Calu3 (cell line): ENCODE data around the gene LMTK3. TPM values are rescaled to one million over a fixed set of nuclear protein-coding genes. Genes with fewer than 3 reads are reported as not detected.
"Not testable (repeated sequence)": the region's sequence is repeated elsewhere in the genome, so short reads cannot be mapped to it uniquely, and the experiment has no call there.

Experiments used
- BruUV-seq: library from RNA; stranded (reverse); fragments of 400-500 nt; replicated peaks from 2 replicates; lab custom pipeline; 2021; lab: Mats Ljungman, UMichigan
- CTCF ChIA-PET: fragments of 300-600 bp; sonication (Branson Sonifier 250); formaldehyde crosslinking; loops from one replicate; lab custom pipeline; 2022; ENCODE audit warnings: antibody characterized with exemption; lab: Charles Lee
- DNase-seq: peaks from one replicate; pipeline ENCODE4 v3.0.0; 2022
- H3K27ac Mint-ChIP-seq: one replicate; pipeline ENCODE4 v1.8.0; 2022; ENCODE audit warnings: mixed read lengths; ENCODE audit not compliant: unreplicated experiment
- H3K27me3 Mint-ChIP-seq: one replicate; pipeline ENCODE4 v1.8.0; 2022; ENCODE audit warnings: mixed read lengths; ENCODE audit not compliant: unreplicated experiment
- H3K36me3 Mint-ChIP-seq: one replicate; pipeline ENCODE4 v1.8.0; 2022; ENCODE audit warnings: mild to moderate bottlenecking, moderate library complexity, mixed read lengths; ENCODE audit not compliant: insufficient read depth, unreplicated experiment
- H3K4me1 Mint-ChIP-seq: one replicate; pipeline ENCODE4 v1.8.0; 2022; ENCODE audit warnings: mild to moderate bottlenecking, low read depth, mixed read lengths; ENCODE audit not compliant: unreplicated experiment
- H3K4me3 Mint-ChIP-seq: one replicate; pipeline ENCODE4 v1.8.0; 2022; ENCODE audit warnings: mild to moderate bottlenecking, low read depth, moderate library complexity, mixed read lengths; ENCODE audit not compliant: unreplicated experiment
- H3K9me3 Mint-ChIP-seq: one replicate; pipeline ENCODE4 v1.8.0; 2022; ENCODE audit warnings: low read depth, mixed read lengths; ENCODE audit not compliant: unreplicated experiment
- intact Hi-C: fragments of 100-400 bp; cut with micrococcal nuclease; formaldehyde crosslinking; loops from one replicate; pipeline ENCODE4 v1.10.0; 2022; ENCODE audit not compliant: unreplicated experiment
- total RNA-seq: library from RNA; stranded (reverse); gene quantifications from 2 replicates; pipeline ENCODE4 v1.2.3, GENCODE V29; 2022
- TF ChIP-seq, protein P1 (sequence below): fragments of 200-600 bp; IDR thresholded peaks from one replicate; pipeline ENCODE4 v1.8.0; 2022; ENCODE audit warnings: antibody characterized with exemption; ENCODE audit not compliant: unreplicated experiment

LMTK3 gene
- total RNA-seq, 1 experiment from 2014 or later, result 1.0 TPM

DNA sequence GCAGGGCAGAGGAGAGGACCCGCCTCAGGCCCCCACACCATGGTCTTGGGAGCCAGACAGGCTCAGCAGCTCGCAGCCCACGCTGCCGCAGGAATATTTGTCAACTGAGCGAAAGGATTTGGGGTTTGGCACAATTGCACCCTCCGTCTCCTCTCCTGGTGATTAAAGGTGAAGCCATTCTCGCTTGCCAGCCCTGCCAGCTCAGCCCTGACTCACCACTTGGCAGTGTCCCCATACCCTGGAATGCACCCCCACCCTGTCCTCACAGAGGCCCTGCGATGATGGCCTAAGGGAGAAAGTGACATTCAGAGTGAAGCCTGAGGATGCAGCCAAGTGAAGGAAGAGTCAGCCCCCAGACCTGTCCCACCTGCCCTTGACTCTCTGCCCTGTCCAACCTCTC, 23.7 kb downstream of the LMTK3 start:
- peaks cover 69% of the 10 kb centered on the region for H3K36me3 Mint-ChIP-seq
- H3K27ac Mint-ChIP-seq, result peak overlapping the region; percentile 69
- H3K27me3 Mint-ChIP-seq, result peaks cover 30% of the 10 kb centered on the region
- H3K4me3 Mint-ChIP-seq, result peak overlapping the region; percentile 19
- intact Hi-C loops, result loop anchor here (5.0 to 10.0 kb wide), 2 partner anchors 94 to 153 kb away; no protein-coding TSS in a partner anchor
- peaks cover 51% of the 10 kb centered on the region for H3K4me1 Mint-ChIP-seq
- TF ChIP-seq, protein P1, sequence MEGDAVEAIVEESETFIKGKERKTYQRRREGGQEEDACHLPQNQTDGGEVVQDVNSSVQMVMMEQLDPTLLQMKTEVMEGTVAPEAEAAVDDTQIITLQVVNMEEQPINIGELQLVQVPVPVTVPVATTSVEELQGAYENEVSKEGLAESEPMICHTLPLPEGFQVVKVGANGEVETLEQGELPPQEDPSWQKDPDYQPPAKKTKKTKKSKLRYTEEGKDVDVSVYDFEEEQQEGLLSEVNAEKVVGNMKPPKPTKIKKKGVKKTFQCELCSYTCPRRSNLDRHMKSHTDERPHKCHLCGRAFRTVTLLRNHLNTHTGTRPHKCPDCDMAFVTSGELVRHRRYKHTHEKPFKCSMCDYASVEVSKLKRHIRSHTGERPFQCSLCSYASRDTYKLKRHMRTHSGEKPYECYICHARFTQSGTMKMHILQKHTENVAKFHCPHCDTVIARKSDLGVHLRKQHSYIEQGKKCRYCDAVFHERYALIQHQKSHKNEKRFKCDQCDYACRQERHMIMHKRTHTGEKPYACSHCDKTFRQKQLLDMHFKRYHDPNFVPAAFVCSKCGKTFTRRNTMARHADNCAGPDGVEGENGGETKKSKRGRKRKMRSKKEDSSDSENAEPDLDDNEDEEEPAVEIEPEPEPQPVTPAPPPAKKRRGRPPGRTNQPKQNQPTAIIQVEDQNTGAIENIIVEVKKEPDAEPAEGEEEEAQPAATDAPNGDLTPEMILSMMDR, result no peak
- no TSS peak for BruUV-seq
- H3K9me3 Mint-ChIP-seq, result no peaks in the 10 kb centered on the region
- CTCF ChIA-PET, result interaction anchor here (0.5 to 5.3 kb wide), 13 partner anchors 9 to 166 kb away, joined by 3 to 45 read pairs (median 4); partner anchors contain the start of gene GRWD1
- peak; percentile 97 for DNase-seq

DNA sequence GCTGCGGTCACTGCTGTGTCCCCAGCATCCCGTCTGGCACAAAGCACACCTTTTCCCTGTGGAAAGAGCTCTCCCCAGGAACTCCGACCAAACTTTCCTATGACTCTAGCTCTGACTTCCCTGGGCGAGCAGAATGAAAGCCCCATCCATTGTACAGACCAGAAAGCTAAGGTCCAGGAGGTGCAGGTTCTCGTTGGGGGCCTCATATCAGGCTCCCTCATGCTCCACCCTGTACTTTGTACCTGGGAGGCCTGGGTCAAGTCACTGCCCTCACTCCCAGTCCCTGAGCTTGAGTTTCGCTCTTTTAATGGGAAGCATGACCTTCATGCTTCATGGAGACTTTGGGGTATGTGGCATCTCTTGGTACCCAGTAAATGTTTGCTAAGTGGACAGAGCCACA, 24.1 kb downstream of the LMTK3 start:
- Mint-ChIP-seq H3K4me3 (peak overlapping the region; percentile 19), H3K27ac (peak overlapping the region; percentile 69)
- CTCF ChIA-PET, result interaction anchor here (0.5 to 5.3 kb wide), 13 partner anchors 9 to 166 kb away, joined by 3 to 45 read pairs (median 4); partner anchors contain the start of gene GRWD1

DNA sequence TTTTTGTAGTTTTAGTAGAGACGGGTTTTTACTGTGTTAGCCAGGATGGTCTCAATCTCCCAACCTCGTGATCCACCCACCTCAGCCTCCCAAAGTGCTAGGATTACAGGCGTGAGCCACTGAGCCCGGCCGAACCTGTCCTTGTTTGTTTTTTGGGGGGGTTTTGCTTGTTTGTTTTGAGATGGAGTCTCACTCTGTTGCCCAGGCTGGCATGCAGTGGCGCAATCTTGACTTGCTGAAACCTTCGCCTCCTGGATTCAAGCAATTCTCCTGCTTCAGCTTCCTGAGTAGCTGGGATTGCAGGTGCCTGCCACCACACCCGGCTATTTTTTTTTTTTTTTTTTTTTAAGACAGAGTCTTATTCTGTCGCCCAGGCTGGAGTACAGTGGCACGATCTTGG, 24.9 kb downstream of the LMTK3 start:
- CTCF ChIA-PET, result interaction anchor here (0.7 to 5.3 kb wide), 6 partner anchors 10 to 98 kb away, joined by 3 to 45 read pairs (median 5); partner anchors contain the start of gene GRWD1
- Mint-ChIP-seq H3K36me3 (peaks cover 66% of the 10 kb centered on the region), H3K27me3 (peaks cover 18% of the 10 kb centered on the region), H3K27ac (peak overlapping the region; percentile 23), H3K4me1 (peaks cover 51% of the 10 kb centered on the region)
- H3K9me3 Mint-ChIP-seq, H3K4me3 Mint-ChIP-seq, BruUV-seq, DNase-seq: not testable (repeated sequence)
- intact Hi-C loops, result loop anchor here (5.0 to 10.0 kb wide), 2 partner anchors 96 to 152 kb away; no protein-coding TSS in a partner anchor

More for the DNA sequence above, 24.1 kb downstream of the LMTK3 start:
- H3K4me1 Mint-ChIP-seq, result peaks cover 51% of the 10 kb centered on the region
- H3K36me3 Mint-ChIP-seq, result peaks cover 66% of the 10 kb centered on the region
- no peak for DNase-seq
- no TSS peak for BruUV-seq
- H3K9me3 Mint-ChIP-seq, result no peaks in the 10 kb centered on the region
- peaks cover 26% of the 10 kb centered on the region for H3K27me3 Mint-ChIP-seq
- intact Hi-C loops, result loop anchor here (5.0 to 10.0 kb wide), 2 partner anchors 95 to 153 kb away; no protein-coding TSS in a partner anchor
- TF ChIP-seq, protein P1, result no peak

DNA sequence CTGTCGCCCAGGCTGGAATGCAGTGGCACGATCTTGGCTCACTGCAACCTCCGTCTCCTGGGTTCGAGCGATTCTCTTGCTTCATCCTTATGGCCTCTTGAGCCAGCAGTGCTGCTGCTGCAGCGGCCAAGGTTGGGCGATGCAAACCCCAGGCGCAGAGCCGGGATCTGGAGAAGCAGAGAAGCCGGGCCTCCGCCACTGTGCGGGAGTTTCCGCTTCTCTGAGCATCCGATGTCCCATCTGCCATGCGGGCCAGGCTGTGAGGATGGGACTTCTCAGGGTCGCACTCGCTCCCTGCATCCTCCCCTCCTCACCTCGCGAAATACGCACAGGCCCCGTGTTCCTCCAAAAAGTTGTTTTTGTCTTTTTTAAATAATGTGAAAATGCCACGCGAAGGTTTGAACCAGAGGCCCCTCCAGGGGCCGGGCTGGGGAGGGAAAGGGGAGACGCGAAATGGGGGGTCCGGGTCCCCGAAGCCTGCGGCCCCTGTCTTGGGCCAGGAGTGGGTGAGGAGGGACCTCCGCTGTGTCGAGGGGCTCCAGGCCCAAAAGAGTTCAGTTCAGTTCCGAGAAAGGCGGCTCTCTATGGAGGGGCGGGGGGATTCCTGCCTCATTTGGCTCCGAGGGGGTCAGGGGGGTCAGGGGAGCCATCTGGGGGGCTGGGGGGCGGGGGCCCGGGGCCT, 26.6 kb downstream of the LMTK3 start:
- H3K27ac Mint-ChIP-seq, result no peak overlapping the region
- intact Hi-C loops, result loop anchor here (5.0 to 10.0 kb wide), 2 partner anchors 97 to 150 kb away; no protein-coding TSS in a partner anchor
- CTCF ChIA-PET, result no interaction called here
- peaks cover 1% of the 10 kb centered on the region for H3K27me3 Mint-ChIP-seq
- H3K9me3 Mint-ChIP-seq, result no peaks in the 10 kb centered on the region
- peaks cover 78% of the 10 kb centered on the region for H3K36me3 Mint-ChIP-seq
- TF ChIP-seq, protein P1, result no peak
- no peak overlapping the region for H3K4me3 Mint-ChIP-seq
- BruUV-seq, result no TSS peak
- DNase-seq, result no peak
- H3K4me1 Mint-ChIP-seq, result peaks cover 42% of the 10 kb centered on the region
